H1 (cell line): Measurements from ENCODE around the gene CSTF2. TPM values are rescaled to one million over a fixed set of nuclear protein-coding genes. Genes with fewer than 3 reads are reported as not detected.

ENCODE experiments used
- CTCF ChIA-PET: fragments of 300-600 bp; sonication (Branson Sonifier 250); formaldehyde crosslinking; loops from one replicate; lab custom pipeline; 2021; ENCODE audit not compliant: partially characterized antibody; lab: Charles Lee
- POLR2A ChIA-PET: fragments of 300-600 bp; sonication (Branson Sonifier 250); formaldehyde crosslinking; loops from one replicate; lab custom pipeline; 2021; ENCODE audit warnings: inconsistent platforms; ENCODE audit not compliant: partially characterized antibody; lab: Charles Lee
- DNase-seq, 2 experiments: peaks; one replicate each; pipeline versions ENCODE4 v3.0.0 to v3.0.0-alpha.2; 2010 to 2022; ENCODE audit warnings: low spot score in 2 of 2, low read depth in 1 of 2, mixed read lengths in 1 of 2
- FAIRE-seq: peaks from 2 replicates; lab custom pipeline; 2011; peaks lifted over from hg19 to GRCh38; lab: Jason Lieb, UNC
- H2AFZ ChIP-seq: 2 replicates; pipeline ENCODE4 v1.8.1; 2012; ENCODE audit warnings: low read length, inconsistent platforms
- H2AK5ac ChIP-seq: 2 replicates; pipeline ENCODE4 v1.6.1; 2013; ENCODE audit warnings: low read depth, low read length
- H2BK120ac ChIP-seq: replicated peaks from 2 replicates; pipeline ENCODE3; 2013; ENCODE audit warnings: low read depth, low read length, inconsistent platforms
- H2BK12ac ChIP-seq: 2 replicates; pipeline ENCODE4 v1.6.1; 2013; ENCODE audit warnings: low read depth, low read length
- H2BK15ac ChIP-seq: 2 replicates; pipeline ENCODE4 v1.6.1; 2013; ENCODE audit warnings: low read length
- H2BK20ac ChIP-seq: 2 replicates; pipeline ENCODE4 v1.6.1; 2013; ENCODE audit warnings: low read length
- H2BK5ac ChIP-seq: 2 replicates; pipeline ENCODE4 v1.6.1; 2013; ENCODE audit warnings: low read depth, low read length
- H3K14ac ChIP-seq: 2 replicates; pipeline ENCODE4 v1.6.1; 2013; ENCODE audit warnings: inconsistent platforms; ENCODE audit not compliant: insufficient read length
- H3K18ac ChIP-seq: 2 replicates; pipeline ENCODE4 v1.6.1; 2013; ENCODE audit warnings: low read length; ENCODE audit errors: extremely low read depth
- H3K23ac ChIP-seq: 2 replicates; pipeline ENCODE4 v1.6.1; 2013; ENCODE audit warnings: inconsistent platforms; ENCODE audit not compliant: insufficient read length
- H3K23me2 ChIP-seq: 2 replicates; pipeline ENCODE4 v1.6.1; 2013; ENCODE audit warnings: low read depth, low read length
- H3K27ac ChIP-seq: 2 replicates; pipeline ENCODE4 v1.6.1; 2011; ENCODE audit warnings: low read depth, low read length, inconsistent platforms
- H3K27me3 ChIP-seq, 4 experiments: replicated peaks in 1 of 4; 1 replicate in 1 of 4; 2 replicates in 3 of 4; pipeline versions ENCODE4 v1.6.1 to v1.8.1; 2011 to 2013; ENCODE audit warnings: low read length in 3 of 4, mild to moderate bottlenecking in 3 of 4, inconsistent platforms in 2 of 4, mixed read lengths in 2 of 4, moderate library complexity in 1 of 4; ENCODE audit not compliant: control insufficient read depth in 3 of 4, insufficient read depth in 3 of 4; ENCODE audit errors: extremely low read depth in 1 of 4
- H3K36me3 ChIP-seq, 4 experiments: 2 replicates each; pipeline versions ENCODE4 v1.6.1 to v1.8.1; 2011 to 2013; ENCODE audit warnings: mild to moderate bottlenecking in 4 of 4, low read length in 3 of 4, moderate library complexity in 2 of 4, control low read depth in 1 of 4, inconsistent platforms in 1 of 4; ENCODE audit not compliant: insufficient read depth in 4 of 4, control insufficient read depth in 2 of 4
- H3K4ac ChIP-seq: replicated peaks from 2 replicates; pipeline ENCODE3; 2013; ENCODE audit warnings: low read length, low read depth, mixed read lengths, inconsistent platforms; ENCODE audit not compliant: insufficient read length
- H3K4me1 ChIP-seq, 4 experiments: replicated peaks in 1 of 4; 1 replicate in 1 of 4; 2 replicates in 3 of 4; pipeline versions ENCODE4 v1.6.1 to v1.8.1; 2011 to 2013; ENCODE audit warnings: low read length in 3 of 4, inconsistent platforms in 2 of 4, mixed read lengths in 1 of 4; ENCODE audit not compliant: insufficient read depth in 4 of 4, control insufficient read depth in 3 of 4
- H3K4me2 ChIP-seq, 2 experiments: 2 replicates each; pipeline versions ENCODE4 v1.6.1 to v1.8.1; 2011 to 2013; ENCODE audit warnings: low read depth in 2 of 2, low read length in 2 of 2, control low read depth in 1 of 2, inconsistent platforms in 1 of 2, mild to moderate bottlenecking in 1 of 2; ENCODE audit not compliant: insufficient read depth in 1 of 2
- H3K4me3 ChIP-seq, 4 experiments: fragments of 200-600, 300-600 bp in 1 of 4; sonication (generic), shearing (Covaris generic), sonication (Bioruptor Twin) in 1 of 4; 2 replicates each; pipeline versions ENCODE4 v1.5.1 to v1.8.1; 2011 to 2016; ENCODE audit warnings: low read length in 4 of 4, low read depth in 3 of 4, control low read depth in 2 of 4, inconsistent platforms in 2 of 4, mild to moderate bottlenecking in 2 of 4, mixed read lengths in 1 of 4, moderate library complexity in 1 of 4; ENCODE audit not compliant: insufficient read depth in 2 of 4; ENCODE audit errors: extremely low read depth in 1 of 4
- H3K56ac ChIP-seq: replicated peaks from 2 replicates; pipeline ENCODE3; 2013; ENCODE audit warnings: low read depth, mild to moderate bottlenecking, mixed read lengths, low read length, inconsistent platforms; ENCODE audit not compliant: insufficient read length
- H3K79me1 ChIP-seq: 2 replicates; pipeline ENCODE4 v1.6.1; 2013; ENCODE audit warnings: low read depth, low read length, control low read depth
- H3K79me2 ChIP-seq, 2 experiments: 2 replicates each; pipeline versions ENCODE4 v1.6.1 to v1.8.1; 2012 to 2013; ENCODE audit warnings: low read length in 2 of 2, mild to moderate bottlenecking in 2 of 2, inconsistent platforms in 1 of 2; ENCODE audit not compliant: insufficient read depth in 2 of 2, control insufficient read depth in 1 of 2
- H3K9ac ChIP-seq, 4 experiments: replicated peaks in 1 of 4; 1 replicate in 1 of 4; 2 replicates in 3 of 4; pipeline versions ENCODE4 v1.6.1 to v1.8.1; 2011 to 2013; ENCODE audit warnings: low read depth in 3 of 4, low read length in 3 of 4, control low read depth in 2 of 4, mild to moderate bottlenecking in 2 of 4, moderate library complexity in 2 of 4, inconsistent platforms in 1 of 4; ENCODE audit errors: extremely low read depth in 1 of 4
- H3K9me3 ChIP-seq, 2 experiments: 2 replicates each; pipeline versions ENCODE4 v1.6.1 to v1.8.1; 2012 to 2013; ENCODE audit warnings: mild to moderate bottlenecking in 2 of 2, moderate library complexity in 2 of 2, control low read depth in 1 of 2, inconsistent platforms in 1 of 2, low read depth in 1 of 2, low read length in 1 of 2, mixed read lengths in 1 of 2; ENCODE audit not compliant: insufficient read depth in 2 of 2
- H4K20me1 ChIP-seq, 2 experiments: replicated peaks in 1 of 2; 2 replicates each; pipeline versions ENCODE3 to v1.8.1; 2011 to 2013; ENCODE audit warnings: inconsistent platforms in 2 of 2, low read length in 2 of 2, mild to moderate bottlenecking in 1 of 2; ENCODE audit not compliant: insufficient read depth in 2 of 2, control insufficient read depth in 1 of 2
- H4K5ac ChIP-seq: 2 replicates; pipeline ENCODE4 v1.6.1; 2013; ENCODE audit warnings: low read length, low read depth, mixed read lengths, inconsistent platforms; ENCODE audit not compliant: insufficient read length
- H4K8ac ChIP-seq: 2 replicates; pipeline ENCODE4 v1.8.0; 2013; ENCODE audit warnings: mild to moderate bottlenecking, moderate library complexity, low read length, inconsistent platforms; ENCODE audit not compliant: insufficient read depth; ENCODE audit errors: extremely low read depth
- H4K91ac ChIP-seq: replicated peaks from 2 replicates; pipeline ENCODE3; 2013; ENCODE audit warnings: low read length, mixed read lengths, inconsistent platforms; ENCODE audit not compliant: insufficient read length
- JUN ChIP-seq: IDR thresholded peaks from 2 replicates; pipeline ENCODE4 v1.6.1; 2011; ENCODE audit warnings: low read depth, mild to moderate bottlenecking, improper control_type of control experiment, low read length
- MAFK ChIP-seq: IDR thresholded peaks from 2 replicates; pipeline ENCODE4 v1.6.1; 2012; ENCODE audit warnings: low read depth, mild to moderate bottlenecking, improper control_type of control experiment, low read length
- RBBP5 ChIP-seq: IDR thresholded peaks from 2 replicates; pipeline ENCODE4 v1.7.1; 2012; ENCODE audit warnings: low read depth, mild to moderate bottlenecking, inconsistent platforms, low read length, moderate library complexity, borderline replicate concordance
- WGBS, 2 experiments: shearing (Covaris generic) in 1 of 2; methylation state at CpG; one replicate each; pipeline versions ENCODE4 v1.1.6 to v1.1.7; 2013 to 2015; ENCODE audit warnings: low lambda C conversion rate in 2 of 2, mixed read lengths in 2 of 2, inconsistent platforms in 1 of 2, low coverage in 1 of 2, missing lambda C conversion rate in 1 of 2; ENCODE audit not compliant: insufficient replicate concordance in 2 of 2, insufficient coverage in 1 of 2, insufficient read length in 1 of 2; ENCODE audit errors: extremely low coverage in 1 of 2, missing lambda C conversion rate in 1 of 2; 5-methylcytosine and 5-hydroxymethylcytosine counted together
- long read RNA-seq, 2 experiments: library from RNA in 1 of 2; library from capped mRNA in 1 of 2; stranded (forward); transcript quantifications; one replicate each; pipeline ENCODE4 v2.0.0, GENCODE V29; 2021; ENCODE audit warnings: inconsistent platforms in 1 of 2
- polyA minus RNA-seq, 3 experiments: library from RNA; depleted of rRNA, polyadenylated mRNA; stranded (reverse); fragments of >200 nt; gene quantifications; 1 replicate in 2 of 3; 2 replicates in 1 of 3; pipeline ENCODE4 v1.2.3, GENCODE V29; 2011
- polyA plus RNA-seq, 7 experiments: library from polyadenylated mRNA; depleted of rRNA in 3 of 7; stranded (reverse) in 5 of 7; unstranded in 2 of 7; fragments of >200 nt in 5 of 7; fragments of 200-250 nt in 2 of 7; gene quantifications; 1 replicate in 5 of 7; 2 replicates in 1 of 7; 4 replicates in 1 of 7; pipeline versions ENCODE4 v1.2.1 to v1.2.3, GENCODE V29; 2011 to 2013; ENCODE audit warnings: missing spikeins in 2 of 7, mixed read lengths in 2 of 7
- total RNA-seq: library from RNA; stranded (reverse); fragmentation: NEBNext Ultra II Directional; extraction: Animal tissue kit (Norgen Biotek cat#: 25700); gene quantifications from 2 replicates; pipeline ENCODE4 v1.2.1, GENCODE V29; 2021

Gene CSTF2, protein sequence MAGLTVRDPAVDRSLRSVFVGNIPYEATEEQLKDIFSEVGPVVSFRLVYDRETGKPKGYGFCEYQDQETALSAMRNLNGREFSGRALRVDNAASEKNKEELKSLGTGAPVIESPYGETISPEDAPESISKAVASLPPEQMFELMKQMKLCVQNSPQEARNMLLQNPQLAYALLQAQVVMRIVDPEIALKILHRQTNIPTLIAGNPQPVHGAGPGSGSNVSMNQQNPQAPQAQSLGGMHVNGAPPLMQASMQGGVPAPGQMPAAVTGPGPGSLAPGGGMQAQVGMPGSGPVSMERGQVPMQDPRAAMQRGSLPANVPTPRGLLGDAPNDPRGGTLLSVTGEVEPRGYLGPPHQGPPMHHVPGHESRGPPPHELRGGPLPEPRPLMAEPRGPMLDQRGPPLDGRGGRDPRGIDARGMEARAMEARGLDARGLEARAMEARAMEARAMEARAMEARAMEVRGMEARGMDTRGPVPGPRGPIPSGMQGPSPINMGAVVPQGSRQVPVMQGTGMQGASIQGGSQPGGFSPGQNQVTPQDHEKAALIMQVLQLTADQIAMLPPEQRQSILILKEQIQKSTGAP
- 30.9 and 33.0 TPM in 2 replicates for total RNA-seq
- polyA plus RNA-seq (2011; rRNA removed), result 20.7 and 21.0 TPM in 2 replicates
- polyA plus RNA-seq (2011; cell fraction: cytosol; rRNA removed), result 31.1 TPM
- polyA plus RNA-seq (2011; cell fraction: nucleus; rRNA removed), result 46.6 TPM
- polyA plus RNA-seq (2012, experiment 1 of 2), result 26.4 to 39.5 TPM (median 30.7 TPM) in 4 replicates
- polyA plus RNA-seq (2012, experiment 2 of 2), result 6.9 TPM
- 16.1 TPM for polyA plus RNA-seq (2013, experiment 1 of 2)
- polyA plus RNA-seq (2013, experiment 2 of 2), result 16.5 TPM
- 27.8 and 39.7 TPM in 2 replicates for polyA minus RNA-seq (2011; rRNA and poly(A)+ RNA removed)
- 14.8 TPM for polyA minus RNA-seq (2011; cell fraction: cytosol; rRNA and poly(A)+ RNA removed)
- polyA minus RNA-seq (2011; cell fraction: nucleus; rRNA and poly(A)+ RNA removed), result 18.8 TPM
- long read RNA-seq, experiment 1, partial matches to known transcripts, result 10 of 14 reads
- long read RNA-seq, experiment 1, other reads (novel, unspliced or antisense), result 4 of 14 reads
- long read RNA-seq, experiment 2, transcript CSTF2-201 (14 exons, 1,958 nt), result major isoform, 20 of 28 reads
- long read RNA-seq, experiment 2, partial matches to known transcripts, result 7 of 28 reads
- long read RNA-seq, experiment 2, other reads (novel, unspliced or antisense), result 1 of 28 reads

DNA sequence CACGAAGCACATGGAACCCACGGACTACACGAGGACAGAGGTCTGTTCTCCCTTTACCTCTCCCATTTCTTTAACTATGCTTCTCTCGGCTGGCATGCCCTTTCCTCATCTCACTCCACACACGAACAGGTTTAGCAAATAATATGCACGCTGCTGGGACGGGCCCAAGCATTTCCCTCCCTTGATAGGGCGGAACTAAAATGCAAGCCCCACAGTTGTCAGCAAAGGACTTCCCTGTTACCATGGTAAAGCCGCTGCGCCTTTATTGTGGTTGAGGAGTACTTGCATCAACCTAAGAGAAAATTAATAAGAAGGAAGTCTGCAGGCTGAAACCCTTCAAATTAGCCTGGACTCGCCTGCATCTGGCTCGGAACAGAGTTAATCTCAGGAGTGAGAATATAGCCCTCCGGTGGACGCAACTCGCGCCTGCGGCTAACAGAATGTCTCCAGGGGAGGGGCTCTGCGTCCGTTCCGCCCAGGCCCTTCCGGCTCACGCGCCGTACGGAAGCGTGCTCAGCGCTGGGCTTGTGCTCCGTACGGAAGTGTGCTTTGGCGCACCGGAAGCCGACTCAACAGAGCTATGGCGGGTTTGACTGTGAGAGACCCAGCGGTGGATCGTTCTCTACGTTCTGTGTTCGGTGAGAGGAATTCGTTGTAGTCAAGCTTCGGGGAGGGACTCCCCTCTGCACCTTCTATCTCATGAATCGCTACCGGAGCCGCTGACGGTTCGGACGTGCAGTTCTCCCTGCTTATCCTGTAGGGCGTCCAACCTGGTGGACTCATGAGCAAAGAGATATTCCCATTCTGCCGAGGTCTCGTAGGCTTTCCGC lies at the start of gene CSTF2:
CSTF2 (plus strand) TSS at position 555 of the 830 bp plus-strand sequence; CDS start at position 581, 26 bp downstream.
- Histone ChIP-seq H3K4me2 (peak within 1 kb of the TSS; percentile 82 to 95), H3K18ac (no peak within 1 kb of the TSS; the same call in none of the 2 replicates), H3K9ac (peak within 1 kb of the TSS in 3 of 4 experiments; percentile 58 to 84 (median 74); a peak in 6 of 7 replicates), H4K20me1 (no peaks in the 10 kb centered on the region), H3K4me3 (peak within 1 kb of the TSS; percentile 81 to 99 (median 93)), H3K4me1 (no peaks in the 10 kb centered on the region), H3K9me3 (no peaks in the 10 kb centered on the region), H3K23ac (no peak within 1 kb of the TSS), H3K23me2 (peaks cover 3% of the 10 kb centered on the region; the same call in 1 of the 2 replicates), H2AFZ (peak within 1 kb of the TSS; percentile 99), H3K4ac (no peak within 1 kb of the TSS), H3K79me1 (no peaks in the 10 kb centered on the region), H2BK15ac (no peak within 1 kb of the TSS), H2BK5ac (no peak within 1 kb of the TSS; the same call in 1 of the 2 replicates), H4K91ac (no peak within 1 kb of the TSS), H3K27ac (no peak within 1 kb of the TSS), H3K27me3 (no peaks in the 10 kb centered on the region), H2BK20ac (no peak within 1 kb of the TSS), H3K79me2 (peaks cover 0 to 6% of the 10 kb centered on the region in 2 experiments; a peak in 2 of 4 replicates), H4K8ac (peak within 1 kb of the TSS; percentile 97), H2BK120ac (no peak within 1 kb of the TSS), H2AK5ac (no peak within 1 kb of the TSS), H3K14ac (no peak within 1 kb of the TSS), H3K56ac (no peak within 1 kb of the TSS), H2BK12ac (no peak within 1 kb of the TSS), H3K36me3 (peaks cover 2 to 18% (median 11%) of the 10 kb centered on the region in 4 experiments; a peak in 6 of 8 replicates), H4K5ac (no peak within 1 kb of the TSS)
- POLR2A ChIA-PET, result no interaction called here
- 2% methylated on average over 32 of the region's 49 CpGs; no CpG with 5 or more reads in 1 of the 2 experiments for WGBS, 2 experiments
- DNase-seq (peak in 1 of 2 experiments; percentile 67), FAIRE-seq (no peak)
- CTCF ChIA-PET, result no interaction called here
- peak; percentile 51; the same call in 1 of the 2 replicates for TF ChIP-seq RBBP5
- no peak for TF ChIP-seq JUN
- TF ChIP-seq MAFK, result no peak
